ENCODE data around the gene PRKN.

Gene PRKN

DNA sequence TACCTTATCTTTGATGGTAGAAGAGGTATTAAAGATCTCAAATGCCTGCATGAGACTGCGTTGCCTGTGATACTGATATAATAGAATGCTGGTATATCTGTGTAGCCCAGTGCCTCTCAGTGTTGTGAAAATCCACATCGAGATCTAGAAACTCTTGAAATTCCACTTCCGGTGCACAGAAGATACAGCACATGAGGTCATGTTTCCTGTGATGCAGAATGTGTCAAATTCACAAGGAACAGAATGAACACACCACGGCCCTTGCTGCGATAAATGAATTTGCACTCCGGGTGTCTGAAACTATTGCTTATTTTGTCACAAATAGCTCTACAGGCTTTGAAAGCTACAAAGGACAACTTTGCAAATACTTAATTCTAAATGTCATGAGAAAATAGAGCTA is 765.8 kb downstream of the PRKN start:
- DNase-seq (ENCODE audit: low spot score): no peak

DNA sequence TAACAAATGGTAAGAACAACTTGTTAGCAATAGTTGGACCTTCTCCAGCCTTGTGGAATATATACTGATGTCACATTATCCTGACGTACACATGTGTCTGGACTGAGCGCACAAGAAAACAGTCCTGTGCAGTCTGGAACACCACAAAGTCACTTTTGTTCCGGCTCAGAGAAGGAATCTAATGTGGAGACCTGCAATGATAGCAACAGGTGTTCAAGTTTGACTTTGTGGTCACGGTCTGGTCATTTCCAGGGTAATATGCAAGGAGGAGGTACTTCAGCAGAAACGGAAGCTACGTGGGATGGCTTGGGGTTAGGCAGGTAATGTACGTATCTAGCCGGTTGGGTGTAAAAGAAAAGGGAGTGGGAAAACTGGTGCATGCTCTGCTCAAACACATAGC is 766.5 kb downstream of the PRKN start:
- DNase-seq (ENCODE audit: low spot score): no peak

DNA sequence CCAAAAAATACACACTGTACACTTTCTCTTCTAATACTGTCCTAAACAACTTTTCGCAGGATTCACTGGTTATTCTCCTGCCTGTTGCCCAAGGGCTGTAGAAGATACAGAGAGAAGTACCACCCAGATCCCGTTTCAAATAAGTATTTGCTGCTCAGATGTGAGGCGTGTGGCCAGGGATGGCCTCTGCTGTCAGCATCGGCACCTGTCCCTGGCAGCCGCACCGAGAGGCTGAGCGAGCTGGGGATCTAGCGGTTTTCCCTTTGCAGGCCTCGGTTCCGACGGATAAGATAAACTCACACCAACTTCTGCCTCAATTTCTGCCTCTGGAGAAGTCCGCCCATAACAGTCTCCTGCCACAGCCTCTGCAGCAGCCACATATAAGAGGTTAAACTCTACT is 768.5 kb downstream of the PRKN start:
- no peak for DNase-seq (ENCODE audit: low spot score)

DNA sequence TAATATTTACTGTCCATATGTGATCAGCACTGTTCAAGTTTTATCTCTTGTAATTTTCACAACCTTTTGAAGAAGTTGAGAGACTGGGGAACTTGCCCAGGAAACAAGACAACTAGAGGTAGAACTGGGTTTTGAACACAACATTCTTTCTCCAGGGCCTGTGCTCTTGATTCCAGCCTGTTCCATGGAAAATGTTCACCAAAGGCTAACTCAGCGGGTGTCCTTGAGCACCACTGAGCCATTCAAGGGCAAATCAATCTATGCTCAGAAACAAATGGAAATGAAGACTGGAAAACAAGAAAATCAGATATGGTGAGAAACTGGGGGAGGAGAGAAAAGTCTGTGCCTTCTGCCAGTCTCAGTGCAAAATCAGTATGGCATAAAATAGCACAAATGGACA is 771.5 kb downstream of the PRKN start:
- DNase-seq (ENCODE audit: low spot score): no peak

DNA sequence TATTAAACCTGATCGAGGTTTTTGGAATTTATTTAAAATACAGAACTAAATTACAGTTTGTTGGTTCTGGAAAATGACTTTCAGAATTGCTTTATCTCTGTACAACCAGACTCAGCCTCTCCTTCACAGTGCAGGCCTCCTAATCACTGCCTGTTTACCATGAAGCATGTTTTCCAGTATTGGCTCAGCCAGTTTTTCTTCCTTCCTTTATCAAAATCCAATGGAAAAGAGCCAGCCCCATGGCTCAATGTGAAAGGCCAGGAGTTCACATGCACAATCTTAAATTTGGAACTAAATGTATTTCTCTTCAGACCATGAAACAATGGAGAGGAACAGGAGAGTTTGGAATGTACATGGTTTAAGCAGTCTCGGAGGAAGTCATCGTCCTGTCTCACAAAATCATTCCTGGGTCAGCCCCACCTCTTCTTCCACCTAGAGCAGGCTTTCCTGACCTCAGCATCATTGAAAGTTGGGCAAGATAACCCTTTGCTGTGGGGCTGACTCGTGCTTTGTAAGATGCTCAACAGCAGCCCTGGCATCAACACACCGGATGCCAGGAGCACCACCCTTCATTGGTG is 772.8 kb downstream of the PRKN start:
- DNase-seq (ENCODE audit: low spot score): no peak

DNA sequence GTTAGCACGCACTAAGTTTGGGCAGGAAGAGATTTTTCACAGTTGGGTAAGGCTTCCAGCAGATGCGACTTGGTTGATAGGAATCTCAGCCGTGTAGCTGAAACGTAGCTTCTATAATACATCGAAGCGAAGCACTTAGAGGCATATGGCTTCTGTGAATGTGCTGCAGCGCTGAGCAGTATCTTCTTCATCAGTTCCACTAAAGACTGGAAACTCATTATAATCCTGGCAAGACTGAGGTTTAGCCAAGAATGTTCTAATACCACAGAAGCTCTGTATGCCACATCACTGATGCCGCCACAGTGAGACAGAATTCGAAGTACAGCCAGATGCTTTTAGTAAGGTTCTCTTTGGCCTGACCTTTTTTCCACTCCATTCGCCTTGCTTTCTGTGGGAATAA is 773.5 kb downstream of the PRKN start:
- no peak for DNase-seq (ENCODE audit: low spot score)

DNA sequence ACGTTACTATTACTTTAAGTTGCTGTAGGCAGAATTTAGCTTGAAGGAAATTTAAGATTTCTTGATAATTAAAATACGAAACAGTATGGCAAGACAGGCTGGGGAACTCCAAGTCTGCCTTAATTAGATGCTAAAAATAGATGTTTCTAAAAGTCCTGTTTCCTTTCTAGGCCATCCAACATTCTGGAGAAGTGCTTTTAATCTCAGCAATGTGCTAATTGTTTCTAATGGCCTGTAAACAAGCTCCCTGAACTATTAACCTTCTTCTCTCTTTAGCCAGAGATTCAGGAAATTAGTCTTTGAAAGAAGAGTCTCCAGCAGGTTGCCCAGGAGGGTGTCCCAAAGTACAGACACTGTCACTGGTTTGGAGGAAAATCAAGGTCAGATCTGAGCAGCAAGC is 776.4 kb downstream of the PRKN start:
- no peak for DNase-seq (ENCODE audit: low spot score)

DNA sequence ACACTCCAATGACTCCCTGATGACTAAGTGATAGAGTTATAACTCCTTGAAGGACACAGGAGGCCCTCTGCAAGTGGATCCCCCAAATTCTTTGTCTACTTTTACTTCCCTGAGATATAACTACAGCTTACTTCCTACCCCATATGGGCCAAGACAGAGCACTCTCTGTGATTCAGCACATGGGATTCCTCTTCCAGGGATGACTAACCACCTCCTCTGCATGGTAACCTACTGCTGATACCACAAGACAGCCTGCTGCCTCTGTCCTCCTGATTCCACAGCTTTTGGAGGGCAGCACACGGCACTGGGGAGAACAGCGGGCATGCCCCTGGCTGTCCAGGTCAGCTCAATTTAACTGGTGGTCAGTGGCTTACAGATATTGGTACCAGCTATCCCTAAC is 778.0 kb downstream of the PRKN start:
- DNase-seq (ENCODE audit: low spot score): no peak

DNA sequence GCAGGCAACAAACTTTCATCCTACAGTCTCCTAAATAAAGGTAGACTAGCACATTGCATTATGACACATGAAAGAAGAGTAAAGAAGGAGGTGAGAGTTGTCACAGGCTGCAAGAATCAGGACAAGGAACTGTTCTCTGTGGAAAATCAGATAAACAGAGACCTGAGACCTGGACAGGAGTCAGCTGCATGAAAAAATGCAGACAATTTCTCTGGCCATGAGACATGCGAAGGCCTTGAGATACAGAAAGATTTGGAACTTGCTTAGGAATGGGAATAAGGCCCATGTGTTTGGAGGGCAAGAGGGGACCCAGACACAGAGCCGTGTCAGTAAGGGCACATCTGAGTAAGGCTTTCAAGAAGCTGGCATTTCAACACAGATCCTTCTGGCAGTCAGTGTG is 779.1 kb downstream of the PRKN start:
- no peak for DNase-seq (ENCODE audit: low spot score)

DNA sequence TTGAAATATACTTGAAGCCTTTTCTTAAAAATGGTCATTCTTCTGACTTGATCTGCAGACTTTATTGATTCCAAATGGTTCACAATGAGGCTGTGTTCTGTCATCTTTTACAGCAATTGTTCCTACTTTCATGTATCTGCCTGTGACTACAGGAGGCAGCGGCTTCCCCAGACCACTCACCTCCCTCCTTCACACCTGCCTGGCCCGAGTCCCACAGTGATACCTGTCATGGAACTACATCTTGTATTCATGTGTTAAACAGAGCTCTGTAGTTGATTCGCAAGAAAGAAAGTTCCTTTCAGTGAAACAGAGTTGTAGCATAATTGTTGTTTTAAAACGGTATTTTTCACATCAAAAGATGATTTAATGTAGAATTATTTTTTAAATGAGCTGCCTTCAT is 780.2 kb downstream of the PRKN start:
- DNase-seq (ENCODE audit: low spot score): no peak

DNA sequence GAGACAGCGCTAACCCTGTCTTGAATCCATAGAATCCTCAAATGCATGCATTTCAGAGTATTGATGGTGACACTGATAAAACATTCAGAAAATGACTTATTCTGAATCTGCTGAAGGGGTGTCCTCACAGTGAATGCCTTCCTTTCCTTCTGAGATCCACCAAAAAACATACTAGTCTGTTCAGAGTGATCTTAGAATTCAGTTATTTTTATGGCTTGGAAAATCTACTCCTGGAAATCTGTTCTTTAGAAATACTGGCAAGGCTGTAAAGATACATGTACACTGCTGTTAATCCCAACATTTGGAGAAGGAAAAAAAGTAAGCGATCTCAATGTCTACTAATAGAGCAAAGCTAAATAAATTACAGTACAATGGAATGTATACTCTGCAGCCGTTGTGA is 781.1 kb downstream of the PRKN start:
- DNase-seq (ENCODE audit: low spot score): no peak

DNA sequence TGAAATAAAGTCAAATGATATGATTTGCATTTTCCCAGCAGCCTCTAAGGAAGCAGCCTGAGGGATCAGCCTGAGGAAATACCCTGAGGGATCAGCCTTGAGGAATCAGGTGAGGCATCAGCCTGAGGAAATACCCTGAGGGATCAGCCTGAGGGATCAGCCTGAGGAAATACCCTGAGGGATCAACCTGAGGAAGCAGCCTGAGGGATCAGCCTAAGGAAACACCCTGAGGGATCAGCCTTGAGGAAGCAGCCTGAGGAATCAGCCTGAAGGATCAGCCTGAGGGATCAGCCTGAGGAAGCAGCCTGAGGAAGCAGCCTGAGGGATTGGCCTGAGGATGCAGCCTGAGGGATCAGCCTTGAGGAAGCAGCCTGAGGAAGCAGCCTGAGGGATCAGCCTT is 784.0 kb downstream of the PRKN start:
- DNase-seq (ENCODE audit: low spot score): no peak

DNA sequence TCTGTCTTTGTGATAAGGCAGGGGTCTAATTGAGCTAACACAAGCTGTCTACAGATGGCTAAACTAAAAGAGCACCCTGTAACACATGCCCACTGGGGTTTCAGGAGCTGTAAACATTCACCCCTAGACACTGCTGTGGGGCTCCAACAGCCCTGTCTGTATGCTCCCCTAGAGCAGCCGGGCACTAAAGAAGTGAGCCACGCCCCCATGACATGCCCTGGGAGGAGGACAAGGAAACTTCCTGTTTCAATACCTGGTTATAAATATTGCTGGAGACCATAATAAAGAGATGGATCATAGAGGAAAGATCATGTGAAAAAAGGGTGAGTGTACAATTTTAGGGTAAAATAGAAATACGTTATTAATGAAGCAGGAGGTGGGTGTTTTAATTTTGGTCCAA is 786.0 kb downstream of the PRKN start:
- no peak for DNase-seq (ENCODE audit: low spot score)

DNA sequence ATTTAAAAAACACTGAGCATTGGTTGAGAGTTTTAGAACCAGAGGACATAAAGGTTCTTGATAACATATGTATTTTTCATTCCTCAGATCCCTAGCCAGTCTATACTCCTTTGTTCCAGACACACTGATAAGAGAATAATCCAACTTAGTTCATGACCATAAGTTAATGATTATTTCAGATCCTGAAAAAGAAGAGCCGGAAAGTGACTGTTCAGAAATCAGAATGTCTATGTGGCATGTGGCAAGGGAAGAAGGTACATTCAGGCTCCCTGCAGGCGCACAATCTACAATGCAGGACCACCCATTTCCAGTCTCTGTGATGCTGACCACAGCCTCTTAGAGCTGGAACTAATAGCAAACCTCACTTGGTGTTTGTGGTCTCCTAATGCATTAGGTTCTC is 787.0 kb downstream of the PRKN start:
- DNase-seq (ENCODE audit: low spot score): no peak

DNA sequence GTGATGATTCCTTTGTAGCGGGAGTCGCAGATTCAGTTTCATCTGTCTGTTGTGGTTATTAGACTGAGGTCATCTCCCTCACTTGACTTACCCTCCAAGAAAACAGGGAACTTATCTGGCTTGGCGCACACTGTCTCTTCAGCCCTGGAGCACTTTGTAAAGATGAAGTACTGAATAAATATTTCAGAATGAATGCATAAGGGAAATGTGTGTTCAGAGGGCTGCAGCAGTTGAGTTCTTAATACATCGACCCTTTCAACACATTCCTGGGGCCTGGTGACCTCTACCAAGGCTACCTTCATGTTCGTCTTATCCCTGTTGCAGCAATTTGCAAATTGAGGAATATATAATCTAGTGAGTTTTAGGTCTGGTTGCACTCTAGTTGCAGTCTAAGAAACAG is 801.2 kb downstream of the PRKN start:
- DNase-seq (ENCODE audit: low spot score): no peak

DNA sequence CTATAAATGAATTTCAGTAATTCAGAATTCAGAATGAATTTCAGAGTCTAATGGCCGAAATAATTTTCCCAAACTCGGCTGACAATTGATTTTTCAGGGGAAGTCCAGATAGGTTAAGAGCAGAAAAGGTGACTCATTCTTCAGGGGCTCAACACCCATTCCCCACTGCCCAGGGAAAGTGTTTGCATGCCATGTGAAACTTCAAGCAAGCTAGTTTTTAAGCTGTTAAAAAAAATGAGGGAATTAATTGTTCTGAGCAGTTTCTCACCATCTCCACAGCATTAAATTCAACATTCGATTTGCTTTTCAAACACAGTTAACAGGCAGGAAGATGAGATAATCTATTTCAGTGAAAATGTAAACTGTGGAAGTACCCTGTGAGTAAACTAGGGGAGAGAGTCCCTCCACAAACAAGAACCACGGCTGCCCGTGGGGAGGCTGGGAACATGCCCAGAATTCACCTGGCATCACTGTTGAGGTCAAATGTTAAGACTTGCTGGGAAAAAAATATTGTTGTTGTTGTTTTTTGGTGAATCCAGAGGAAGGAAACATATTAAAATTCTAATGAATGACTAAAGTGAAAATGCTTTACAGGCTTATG is 803.0 kb downstream of the PRKN start:
- DNase-seq (ENCODE audit: low spot score): no peak

DNA sequence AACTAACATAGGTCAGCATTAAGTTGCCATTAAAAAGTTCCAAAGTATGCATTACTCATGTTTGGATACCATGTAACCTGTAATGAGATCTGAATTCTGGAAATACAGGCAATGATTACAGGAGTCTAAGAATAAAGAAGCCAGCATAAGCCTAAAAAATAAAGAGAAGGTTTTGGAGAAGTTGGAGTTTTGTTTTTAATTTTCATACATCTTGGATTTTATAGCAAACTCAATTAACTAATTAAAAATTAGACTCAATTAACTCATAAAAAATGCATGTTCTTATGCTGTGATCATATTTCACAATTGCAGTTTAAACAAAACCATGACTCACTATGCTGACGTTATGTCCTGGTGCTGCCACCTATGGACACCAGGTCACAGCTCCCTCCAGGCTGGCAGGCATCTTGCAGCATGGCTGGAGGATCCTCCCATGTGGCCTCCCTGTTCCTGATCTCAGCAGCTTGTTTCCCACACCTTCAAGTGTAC is 804.9 kb downstream of the PRKN start:
- no peak for DNase-seq (ENCODE audit: low spot score)

DNA sequence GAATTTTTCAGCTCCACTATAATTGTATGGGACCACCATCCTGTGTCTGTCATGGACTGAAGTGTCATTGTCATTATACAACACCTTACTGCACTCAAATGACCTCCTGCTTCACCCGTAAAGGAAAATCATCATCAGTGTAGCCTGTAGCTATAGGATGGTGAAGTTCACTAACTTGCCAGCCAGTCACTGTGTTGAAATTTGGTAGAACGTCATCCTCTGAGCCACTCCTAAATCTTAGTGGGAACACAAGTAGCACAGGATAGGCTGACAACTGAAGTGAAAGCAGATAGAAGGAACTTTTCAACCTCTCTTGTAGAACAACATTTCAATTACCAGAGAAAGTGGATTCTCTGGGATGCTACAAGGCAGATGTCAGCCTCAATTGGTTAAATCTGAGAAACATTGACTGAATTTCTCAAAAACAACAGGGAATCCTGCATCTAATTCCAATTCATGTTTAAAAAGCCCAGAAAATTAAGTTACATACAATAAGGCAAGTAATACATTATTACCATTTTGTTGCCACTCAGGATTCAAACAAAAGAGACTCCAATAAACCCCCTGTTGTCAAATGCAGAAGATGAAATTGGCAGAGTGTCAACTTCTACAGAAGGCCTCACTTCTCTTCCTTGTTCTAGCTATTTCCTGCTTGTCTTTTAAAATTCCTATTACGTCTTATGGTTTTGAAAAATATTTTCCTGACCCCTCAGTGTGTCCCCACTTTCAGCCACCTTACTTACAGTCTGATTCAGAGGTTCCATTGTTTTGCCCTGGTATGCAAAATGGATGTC is 805.8 kb downstream of the PRKN start:
- DNase-seq (ENCODE audit: low spot score): no peak

DNA sequence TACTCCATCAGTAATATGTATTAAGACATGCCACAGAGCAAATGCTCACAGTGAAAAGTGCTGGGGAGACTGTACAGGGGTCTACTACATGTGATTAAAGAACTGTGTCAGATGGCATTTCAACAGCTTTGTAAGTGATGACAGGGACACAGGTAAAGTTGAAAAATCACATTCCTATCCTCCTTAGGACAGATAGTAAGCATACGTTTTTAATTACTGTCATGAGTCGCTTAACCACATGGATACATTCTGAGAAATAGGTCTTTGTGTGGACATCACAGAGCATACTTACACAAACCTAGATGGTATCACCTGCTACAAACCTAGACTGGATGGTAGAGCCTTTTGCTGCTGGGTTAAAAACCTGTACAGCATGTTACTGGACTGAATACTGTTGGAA is 807.9 kb downstream of the PRKN start:
- no peak for DNase-seq (ENCODE audit: low spot score)

DNA sequence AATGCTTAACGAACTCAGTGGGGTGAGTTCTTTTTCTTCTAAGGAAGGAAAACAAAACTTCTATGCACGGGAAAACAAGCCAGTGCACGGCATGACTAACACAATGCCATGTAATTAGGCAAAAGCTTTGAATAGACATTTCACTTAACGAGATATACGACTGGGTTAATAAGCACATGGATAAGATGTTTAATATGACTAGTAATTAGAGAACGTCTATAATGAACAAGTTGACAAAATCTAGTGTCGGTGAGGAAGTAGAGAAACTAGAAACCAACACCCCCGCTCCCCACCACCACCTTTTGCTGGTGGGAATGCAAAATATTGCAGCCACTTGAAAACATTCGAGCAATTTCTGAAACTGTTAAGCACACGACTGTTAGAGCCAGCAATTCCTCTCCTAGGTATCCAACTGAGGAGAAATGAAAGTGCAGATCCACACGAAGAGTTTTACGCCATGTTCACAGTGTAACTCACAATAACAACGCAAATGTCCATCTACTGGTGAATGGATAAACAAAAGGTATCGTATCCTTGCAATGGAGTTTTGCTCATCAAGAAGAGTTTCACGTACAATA is 808.8 kb downstream of the PRKN start:
- no peak for DNase-seq (ENCODE audit: low spot score)

DNA sequence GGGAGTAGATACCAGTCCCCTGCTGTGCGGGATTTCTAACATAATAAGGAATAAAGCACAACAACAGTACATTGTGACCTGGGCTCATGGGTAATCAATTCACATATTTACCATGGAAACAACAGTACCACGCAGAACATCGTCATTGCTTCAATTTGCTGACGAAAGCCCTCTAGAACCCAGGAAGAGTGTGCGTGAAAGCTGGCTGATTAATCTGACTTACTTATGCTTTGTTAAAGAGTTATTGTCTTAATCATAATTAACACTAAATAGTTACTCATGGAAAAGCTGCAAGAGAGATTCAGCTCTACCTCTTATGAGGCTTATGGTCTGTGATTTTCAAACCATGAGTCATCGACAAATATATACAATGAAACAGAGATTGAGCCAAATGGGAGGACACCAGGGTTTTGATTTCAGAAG is 809.4 kb downstream of the PRKN start:
- DNase-seq (ENCODE audit: low spot score): no peak

DNA sequence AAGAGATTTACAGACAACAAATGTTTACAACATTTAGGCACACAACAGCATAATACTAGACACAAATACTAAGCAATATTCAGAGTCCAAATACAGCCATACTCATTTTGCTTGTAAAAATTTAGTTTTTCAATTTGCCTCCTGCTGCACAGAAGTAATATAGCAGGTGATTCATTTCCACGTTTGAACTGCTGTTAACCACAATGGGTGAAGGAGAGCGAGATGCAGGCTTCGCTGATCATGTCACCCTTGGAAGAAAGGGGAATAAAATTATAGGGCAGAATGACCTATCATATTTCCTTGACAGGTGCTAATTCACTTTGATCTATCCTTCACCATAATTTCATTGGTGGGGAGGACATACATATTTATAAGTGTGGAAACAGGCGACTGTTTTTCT is 809.9 kb downstream of the PRKN start:
- DNase-seq (ENCODE audit: low spot score): no peak

DNA sequence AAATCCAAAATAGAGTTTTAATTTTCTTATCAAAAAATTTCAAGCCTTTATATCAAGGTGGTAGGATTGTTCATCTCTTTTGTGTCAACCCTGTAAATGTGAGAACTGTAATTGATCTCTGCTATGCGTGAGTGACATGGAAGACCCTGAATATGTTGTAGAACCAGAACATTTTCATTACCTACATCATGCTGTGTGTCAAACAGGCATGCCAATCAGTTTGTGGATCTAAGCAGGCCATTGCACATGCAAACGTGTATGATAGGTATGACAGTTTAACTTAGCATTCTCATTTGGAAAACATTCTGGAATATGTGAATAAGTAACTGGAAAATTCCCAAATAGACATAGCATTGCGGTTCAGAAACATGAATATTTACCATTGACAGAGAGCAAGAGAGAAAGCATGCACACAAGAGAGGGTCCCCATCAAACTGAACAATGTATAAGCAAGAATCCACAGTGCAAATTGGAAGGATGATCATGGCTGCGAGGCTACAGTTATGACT is 812.1 kb downstream of the PRKN start:
- DNase-seq (ENCODE audit: low spot score): no peak

Data from CD4-positive, alpha-beta T cell treated with Interleukin-6 at 100 ng/mL for 8 hours (primary cell).